Activated T-cell treated with anti-CD3 and anti-CD28 coated beads for 48 hours (primary cell): Measurements from ENCODE around the gene VPS52.
"Not testable (repeated sequence)": the region's sequence is repeated elsewhere in the genome, so short reads cannot be mapped to it uniquely, and the experiment has no call there.

Experiments
- DNase-seq: peaks from one replicate; pipeline ENCODE4 v3.0.0-alpha.2; 2020; ENCODE audit warnings: low read depth

Gene VPS52

GRCh38 chr6:33279257-33279695 is 7.6 kb upstream of the VPS52 start:
- no peak for DNase-seq

GRCh38 chr6:33278810-33279209 is 7.1 kb upstream of the VPS52 start:
- no peak for DNase-seq

GRCh38 chr6:33278392-33278741 is 6.7 kb upstream of the VPS52 start:
- no peak for DNase-seq

GRCh38 chr6:33277663-33278391 is 6.2 kb upstream of the VPS52 start:
- peak; percentile 30 for DNase-seq

- peak; percentile 87 for DNase-seq
Observed at GRCh38 chr6:33276864-33277662, 5.4 kb upstream of the VPS52 start, which contains the start of gene B3GALT4. TSS of gene B3GALT4 (plus strand) at chr6:33277123. CDS start at chr6:33277420, 297 bp downstream.

GRCh38 chr6:33276581-33276863 is 4.8 kb upstream of the VPS52 start:
- no peak for DNase-seq

- DNase-seq: not testable (repeated sequence)
Observed at GRCh38 chr6:33275795-33276580, 4.3 kb upstream of the VPS52 start.

- no peak for DNase-seq
Observed at GRCh38 chr6:33273924-33274902, 2.5 kb upstream of the VPS52 start.

- DNase-seq: no peak
Observed at GRCh38 chr6:33273129-33273923, 1.6 kb upstream of the VPS52 start.

GRCh38 chr6:33272275-33273128 is 826 bp upstream of the VPS52 start:
- DNase-seq: no peak

GRCh38 chr6:33271117-33271467 is 584 bp downstream of the VPS52 start:
- DNase-seq: no peak

GRCh38 chr6:33264015-33264414 is 7.7 kb downstream of the VPS52 start:
- DNase-seq: no peak

- DNase-seq: not testable (repeated sequence)
Observed at GRCh38 chr6:33262490-33262889, 9.2 kb downstream of the VPS52 start.

GRCh38 chr6:33259032-33259431 is 12.6 kb downstream of the VPS52 start:
- DNase-seq: no peak

GRCh38 chr6:33254591-33254990 is 17.1 kb downstream of the VPS52 start:
- DNase-seq: no peak

- no peak for DNase-seq
Observed at GRCh38 chr6:33252759-33253158, 18.9 kb downstream of the VPS52 start.

GRCh38 chr6:33251395-33252012 is 20.2 kb downstream of the VPS52 start:
- no peak for DNase-seq

GRCh38 chr6:33250731-33251130 is 20.9 kb downstream of the VPS52 start:
- no peak for DNase-seq
